Measurements from ENCODE around the gene NOCT. TPM values are rescaled to one million over a fixed set of nuclear protein-coding genes. Genes with fewer than 3 reads are reported as not detected.
"Not testable (repeated sequence)": the region's sequence is repeated elsewhere in the genome, so short reads cannot be mapped to it uniquely, and the experiment has no call there.

Gene NOCT
- total RNA-seq, 5 donors from 2014 or later (not counting 1 experiment from before 2014, with no cell fraction given): 2.4 to 19.3 (median 3.1) TPM

GRCh38 chr4:139048026-139048425 lies 32.4 kb downstream of the NOCT start:
- WGBS (ENCODE audit: insufficient coverage): 100% methylated on average over 2 of the region's 3 CpGs
- Mint-ChIP-seq H3K4me3 (no peak overlapping the region), H3K27me3 (no peaks in the 10 kb centered on the region), H3K9me3 (no peaks in the 10 kb centered on the region), H3K4me1 (peaks cover 0 to 4% (median 3%) of the 10 kb centered on the region in 3 donors), H3K36me3 (peaks cover 27% of the 10 kb centered on the region), H3K27ac (no peak overlapping the region)
- Histone ChIP-seq H3K36me3 (ENCODE audit: control insufficient read depth in 2 of 2, extremely low read depth in 1 of 2, insufficient read depth in 1 of 2, low read length in 1 of 2) (peaks cover 9 to 20% of the 10 kb centered on the region in 2 donors), H3K27me3 (replicated peaks in 1 of 2; ENCODE audit: control insufficient read depth in 2 of 2, extremely low read depth in 1 of 2, insufficient read depth in 2 of 2, low read length in 1 of 2) (no peaks in the 10 kb centered on the region), H3K27ac (ENCODE audit: low read length) (no peak overlapping the region), H3K9me3 (no peaks in the 10 kb centered on the region), H3K4me3 (ENCODE audit: control insufficient read depth in 1 of 2, extremely low read depth in 1 of 2, low read length in 1 of 2) (no peak overlapping the region), H3K4me1 (ENCODE audit: control insufficient read depth in 1 of 2, extremely low read depth in 1 of 2, insufficient read depth in 2 of 2, low read length in 2 of 2) (no peaks in the 10 kb centered on the region)
- DNase-seq (no peak), ATAC-seq (replicated peaks in 1 of 4) (no peak)
- ChIA-PET POLR2A (no interaction called here), CTCF (interaction anchor here in 1 of 2 donors (1.2 kb wide), 1 partner anchor 9 kb away, joined by 3 read pairs; no protein-coding TSS in a partner anchor)

GRCh38 chr4:139050446-139050845 lies 34.9 kb downstream of the NOCT start:
- H3K27ac Mint-ChIP-seq: no peak overlapping the region
- H3K36me3 ChIP-seq (ENCODE audit: control insufficient read depth in 2 of 2, extremely low read depth in 1 of 2, insufficient read depth in 1 of 2, low read length in 1 of 2): peaks cover 0 to 27% of the 10 kb centered on the region in 2 donors
- CTCF ChIA-PET: interaction anchor here in 1 of 2 donors (0.6 kb wide), 1 partner anchor 8 kb away, joined by 4 read pairs; no protein-coding TSS in a partner anchor

GRCh38 chr4:139053909-139054308 lies 38.3 kb downstream of the NOCT start:
- Histone ChIP-seq H3K4me3 (ENCODE audit: control insufficient read depth in 1 of 2, extremely low read depth in 1 of 2, low read length in 1 of 2) (no peak overlapping the region), H3K27me3 (replicated peaks in 1 of 2; ENCODE audit: control insufficient read depth in 2 of 2, extremely low read depth in 1 of 2, insufficient read depth in 2 of 2, low read length in 1 of 2) (no peaks in the 10 kb centered on the region), H3K4me1 (ENCODE audit: control insufficient read depth in 1 of 2, extremely low read depth in 1 of 2, insufficient read depth in 2 of 2, low read length in 2 of 2) (peaks cover 0 to 3% of the 10 kb centered on the region in 2 experiments), H3K9me3 (no peaks in the 10 kb centered on the region), H3K36me3 (ENCODE audit: control insufficient read depth in 2 of 2, extremely low read depth in 1 of 2, insufficient read depth in 1 of 2, low read length in 1 of 2) (peaks cover 5 to 37% of the 10 kb centered on the region in 2 donors), H3K27ac (ENCODE audit: low read length) (no peak overlapping the region)
- no peak overlapping the region for H3K4me3 Mint-ChIP-seq
- peaks cover 38% of the 10 kb centered on the region for H3K36me3 Mint-ChIP-seq
- DNase-seq (no peak), ATAC-seq (replicated peaks in 1 of 4) (no peak)
- peak overlapping the region; percentile 6 to 75 for H3K27ac Mint-ChIP-seq
- CTCF ChIA-PET: interaction anchor here (1.2 to 1.8 kb wide), 2 partner anchors 23 to 24 kb away, joined by 4 read pairs; no protein-coding TSS in a partner anchor
- H3K4me1 Mint-ChIP-seq: peaks cover 32 to 38% (median 34%) of the 10 kb centered on the region in 3 donors
- H3K9me3 Mint-ChIP-seq: no peaks in the 10 kb centered on the region
- POLR2A ChIA-PET: interaction anchor here (0.6 to 0.7 kb wide), 2 partner anchors 10 to 25 kb away, joined by 3 read pairs; no protein-coding TSS in a partner anchor
- WGBS (ENCODE audit: insufficient coverage): 100% methylated on average over 1 of the region's 1 CpG
- H3K27me3 Mint-ChIP-seq: no peaks in the 10 kb centered on the region

More at GRCh38 chr4:139050446-139050845, 34.9 kb downstream of the NOCT start:
- ATAC-seq (replicated peaks in 1 of 4) (no peak), DNase-seq (no peak)
- Histone ChIP-seq H3K4me3 (ENCODE audit: control insufficient read depth in 1 of 2, extremely low read depth in 1 of 2, low read length in 1 of 2) (no peak overlapping the region), H3K4me1 (ENCODE audit: control insufficient read depth in 1 of 2, extremely low read depth in 1 of 2, insufficient read depth in 2 of 2, low read length in 2 of 2) (no peaks in the 10 kb centered on the region), H3K27ac (ENCODE audit: low read length) (no peak overlapping the region), H3K27me3 (replicated peaks in 1 of 2; ENCODE audit: control insufficient read depth in 2 of 2, extremely low read depth in 1 of 2, insufficient read depth in 2 of 2, low read length in 1 of 2) (no peaks in the 10 kb centered on the region), H3K9me3 (no peaks in the 10 kb centered on the region)
- POLR2A ChIA-PET: interaction anchor here in 1 of 2 donors (0.6 kb wide), 2 partner anchors 29 to 478 kb away, joined by 5 to 6 read pairs; no protein-coding TSS in a partner anchor
- Mint-ChIP-seq H3K9me3 (no peaks in the 10 kb centered on the region), H3K36me3 (peaks cover 30% of the 10 kb centered on the region), H3K27me3 (no peaks in the 10 kb centered on the region), H3K4me1 (peaks cover 8 to 19% (median 13%) of the 10 kb centered on the region in 3 donors), H3K4me3 (no peak overlapping the region)
- 100% methylated on average over 1 of the region's 2 CpGs for WGBS (ENCODE audit: insufficient coverage)

GRCh38 chr4:139054791-139055505 lies 39.4 kb downstream of the NOCT start:
- DNase-seq: no peak
- Histone ChIP-seq H3K9me3 (no peaks in the 10 kb centered on the region), H3K27ac (ENCODE audit: low read length) (no peak overlapping the region), H3K27me3 (replicated peaks in 1 of 2; ENCODE audit: control insufficient read depth in 2 of 2, extremely low read depth in 1 of 2, insufficient read depth in 2 of 2, low read length in 1 of 2) (no peaks in the 10 kb centered on the region), H3K36me3 (ENCODE audit: control insufficient read depth in 2 of 2, extremely low read depth in 1 of 2, insufficient read depth in 1 of 2, low read length in 1 of 2) (peaks cover 5 to 47% of the 10 kb centered on the region in 2 donors), H3K4me3 (ENCODE audit: control insufficient read depth in 1 of 2, extremely low read depth in 1 of 2, low read length in 1 of 2) (no peak overlapping the region), H3K4me1 (ENCODE audit: control insufficient read depth in 1 of 2, extremely low read depth in 1 of 2, insufficient read depth in 2 of 2, low read length in 2 of 2) (peaks cover 0 to 3% of the 10 kb centered on the region in 2 experiments)
- Mint-ChIP-seq H3K27me3 (no peaks in the 10 kb centered on the region), H3K27ac (peak overlapping the region; percentile 78 to 86), H3K9me3 (no peaks in the 10 kb centered on the region), H3K4me1 (peaks cover 35 to 42% (median 39%) of the 10 kb centered on the region in 3 donors), H3K36me3 (peaks cover 42% of the 10 kb centered on the region), H3K4me3 (no peak overlapping the region)
- ATAC-seq (replicated peaks in 1 of 4): no peak
- no CpG with 5 or more reads among the region's 1 CpG for WGBS (ENCODE audit: insufficient coverage)
- POLR2A ChIA-PET: interaction anchor here (0.7 kb wide), 2 partner anchors 24 to 542 kb away, joined by 3 read pairs; no protein-coding TSS in a partner anchor
- CTCF ChIA-PET: interaction anchor here (1.2 to 1.8 kb wide), 2 partner anchors 24 to 25 kb away, joined by 4 read pairs; no protein-coding TSS in a partner anchor

- peaks cover 5 to 66% of the 10 kb centered on the region in 2 donors for H3K36me3 ChIP-seq (ENCODE audit: control insufficient read depth in 2 of 2, extremely low read depth in 1 of 2, insufficient read depth in 1 of 2, low read length in 1 of 2)
- Mint-ChIP-seq H3K36me3 (peaks cover 49% of the 10 kb centered on the region), H3K4me1 (peaks cover 39 to 40% (median 39%) of the 10 kb centered on the region in 3 donors), H3K27ac (peak overlapping the region in 1 of 2 donors; percentile 72)
- H3K27me3 ChIP-seq (replicated peaks in 1 of 2; ENCODE audit: control insufficient read depth in 2 of 2, extremely low read depth in 1 of 2, insufficient read depth in 2 of 2, low read length in 1 of 2); DNase-seq; H3K4me1 ChIP-seq (ENCODE audit: control insufficient read depth in 1 of 2, extremely low read depth in 1 of 2, insufficient read depth in 2 of 2, low read length in 2 of 2); ATAC-seq (replicated peaks in 1 of 4); H3K9me3 ChIP-seq; H3K4me3 Mint-ChIP-seq; H3K9me3 Mint-ChIP-seq; H3K27me3 Mint-ChIP-seq; H3K27ac ChIP-seq (ENCODE audit: low read length); H3K4me3 ChIP-seq (ENCODE audit: control insufficient read depth in 1 of 2, extremely low read depth in 1 of 2, low read length in 1 of 2): not testable (repeated sequence)
- ChIA-PET CTCF (interaction anchor here (0.7 to 1.1 kb wide), 3 partner anchors 18 to 28 kb away, joined by 3 to 5 read pairs (median 3); no protein-coding TSS in a partner anchor), POLR2A (interaction anchor here (0.6 to 0.7 kb wide), 5 partner anchors 14 to 311 kb away, joined by 3 to 5 read pairs (median 4); no protein-coding TSS in a partner anchor)
- 100% methylated on average over 2 of the region's 4 CpGs for WGBS (ENCODE audit: insufficient coverage)
Observed at GRCh38 chr4:139059026-139059425, 43.4 kb downstream of the NOCT start.

GRCh38 chr4:139060591-139060990 lies 45.0 kb downstream of the NOCT start:
- Mint-ChIP-seq H3K9me3 (no peaks in the 10 kb centered on the region), H3K27ac (no peak overlapping the region), H3K4me3 (no peak overlapping the region), H3K4me1 (peaks cover 25 to 32% (median 25%) of the 10 kb centered on the region in 3 donors), H3K36me3 (peaks cover 46% of the 10 kb centered on the region), H3K27me3 (no peaks in the 10 kb centered on the region)
- ChIA-PET POLR2A (no interaction called here), CTCF (no interaction called here)
- H3K4me1 ChIP-seq (ENCODE audit: control insufficient read depth in 1 of 2, extremely low read depth in 1 of 2, insufficient read depth in 2 of 2, low read length in 2 of 2): peaks cover 0 to 3% of the 10 kb centered on the region in 2 experiments
- H3K4me3 ChIP-seq (ENCODE audit: control insufficient read depth in 1 of 2, extremely low read depth in 1 of 2, low read length in 1 of 2): no peak overlapping the region
- WGBS (ENCODE audit: insufficient coverage): no CpG with 5 or more reads among the region's 3 CpGs
- DNase-seq (no peak), ATAC-seq (replicated peaks in 1 of 4) (no peak)
- H3K36me3 ChIP-seq (ENCODE audit: control insufficient read depth in 2 of 2, extremely low read depth in 1 of 2, insufficient read depth in 1 of 2, low read length in 1 of 2): peaks cover 5 to 70% of the 10 kb centered on the region in 2 donors
- no peaks in the 10 kb centered on the region for H3K27me3 ChIP-seq (replicated peaks in 1 of 2; ENCODE audit: control insufficient read depth in 2 of 2, extremely low read depth in 1 of 2, insufficient read depth in 2 of 2, low read length in 1 of 2)
- no peak overlapping the region for H3K27ac ChIP-seq (ENCODE audit: low read length)
- no peaks in the 10 kb centered on the region for H3K9me3 ChIP-seq

All from T-cell (primary cell).